AG09309 (cell line): ENCODE data around the gene SCAPER.
A peak's percentile ranks its signal among the peaks of the same experiment; 100 is the strongest.

ENCODE experiments used
- DNase-seq: peaks from one replicate; pipeline ENCODE4 v3.0.0-alpha.2; 2010; ENCODE audit warnings: low read depth
- H3K4me3 ChIP-seq: 2 replicates; pipeline ENCODE4 v1.5.1; 2011; ENCODE audit warnings: mild to moderate bottlenecking, low read depth, low read length, moderate library complexity; ENCODE audit not compliant: control insufficient read depth
- TF ChIP-seq, protein P1 (sequence below): IDR thresholded peaks from 2 replicates; pipeline ENCODE4 v1.5.1; 2011; ENCODE audit warnings: mild to moderate bottlenecking, low read depth, low read length, inconsistent platforms; ENCODE audit not compliant: insufficient read depth, control insufficient read depth; ENCODE audit errors: missing control alignments

The SCAPER gene

DNA sequence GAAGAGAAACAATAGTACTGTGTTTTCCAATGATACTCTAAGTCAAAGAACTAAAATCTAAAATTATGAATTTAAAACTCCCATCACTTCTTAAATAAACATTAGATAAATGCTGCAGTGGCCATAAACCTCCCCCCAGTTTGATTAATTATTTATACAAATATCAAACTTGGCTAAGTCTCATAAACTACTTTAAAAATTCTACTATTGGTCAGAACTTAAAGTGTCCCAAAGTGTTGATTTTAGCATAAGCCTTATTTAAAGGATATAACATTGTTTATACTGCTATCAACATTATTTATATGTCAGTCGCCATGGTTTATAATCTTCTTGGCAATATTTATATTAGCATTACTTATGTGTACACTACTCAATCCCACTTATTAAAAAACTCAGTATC, 132.4 kb downstream of the SCAPER start:
- DNase-seq = no peak
- no peak overlapping the region for H3K4me3 ChIP-seq

DNA sequence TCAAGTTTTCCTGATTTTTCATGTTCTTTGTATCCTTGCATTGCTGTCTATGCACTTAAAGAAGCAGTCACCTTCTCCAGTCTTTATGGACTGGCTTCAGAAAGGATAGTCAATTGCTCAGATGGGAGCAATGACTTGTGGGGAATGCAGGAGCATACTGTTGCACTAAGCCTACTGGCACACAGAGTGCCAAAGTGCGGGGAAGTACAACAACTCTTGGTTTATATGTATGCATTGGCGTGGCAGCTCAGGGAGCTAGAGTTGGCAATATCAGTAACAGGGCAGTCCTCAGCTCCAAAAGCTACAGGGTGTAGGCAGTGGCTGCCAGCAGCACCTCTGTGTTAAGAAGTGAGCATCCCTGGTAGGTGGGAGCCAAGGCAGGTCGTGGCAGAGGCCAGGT, 141.1 kb downstream of the SCAPER start:
- no peak overlapping the region for H3K4me3 ChIP-seq
- TF ChIP-seq, protein P1, sequence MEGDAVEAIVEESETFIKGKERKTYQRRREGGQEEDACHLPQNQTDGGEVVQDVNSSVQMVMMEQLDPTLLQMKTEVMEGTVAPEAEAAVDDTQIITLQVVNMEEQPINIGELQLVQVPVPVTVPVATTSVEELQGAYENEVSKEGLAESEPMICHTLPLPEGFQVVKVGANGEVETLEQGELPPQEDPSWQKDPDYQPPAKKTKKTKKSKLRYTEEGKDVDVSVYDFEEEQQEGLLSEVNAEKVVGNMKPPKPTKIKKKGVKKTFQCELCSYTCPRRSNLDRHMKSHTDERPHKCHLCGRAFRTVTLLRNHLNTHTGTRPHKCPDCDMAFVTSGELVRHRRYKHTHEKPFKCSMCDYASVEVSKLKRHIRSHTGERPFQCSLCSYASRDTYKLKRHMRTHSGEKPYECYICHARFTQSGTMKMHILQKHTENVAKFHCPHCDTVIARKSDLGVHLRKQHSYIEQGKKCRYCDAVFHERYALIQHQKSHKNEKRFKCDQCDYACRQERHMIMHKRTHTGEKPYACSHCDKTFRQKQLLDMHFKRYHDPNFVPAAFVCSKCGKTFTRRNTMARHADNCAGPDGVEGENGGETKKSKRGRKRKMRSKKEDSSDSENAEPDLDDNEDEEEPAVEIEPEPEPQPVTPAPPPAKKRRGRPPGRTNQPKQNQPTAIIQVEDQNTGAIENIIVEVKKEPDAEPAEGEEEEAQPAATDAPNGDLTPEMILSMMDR = no peak
- no peak for DNase-seq

More for the DNA sequence above, 132.4 kb downstream of the SCAPER start:
- TF ChIP-seq, protein P1 = no peak

DNA sequence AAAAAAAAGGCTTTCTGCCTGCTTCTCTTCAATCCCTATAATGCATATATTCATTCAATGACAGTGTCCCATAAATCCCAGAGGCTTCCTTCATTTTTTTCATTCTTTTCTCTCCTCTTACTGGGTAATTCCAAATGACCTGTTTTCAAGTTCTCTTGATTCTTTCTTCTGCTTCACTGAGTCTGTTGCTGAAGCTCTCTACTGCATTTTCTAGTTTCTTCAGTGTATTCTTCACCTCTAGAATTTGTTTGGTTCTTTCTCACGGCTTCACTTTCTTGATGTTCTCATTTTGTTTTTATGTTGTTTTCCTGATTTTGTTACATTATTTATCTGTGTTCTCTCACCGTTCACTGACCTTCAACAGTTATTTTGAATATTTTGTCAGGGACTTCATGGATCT, 141.6 kb downstream of the SCAPER start:
- no peak overlapping the region for H3K4me3 ChIP-seq
- TF ChIP-seq, protein P1 = no peak
- DNase-seq = no peak

DNA sequence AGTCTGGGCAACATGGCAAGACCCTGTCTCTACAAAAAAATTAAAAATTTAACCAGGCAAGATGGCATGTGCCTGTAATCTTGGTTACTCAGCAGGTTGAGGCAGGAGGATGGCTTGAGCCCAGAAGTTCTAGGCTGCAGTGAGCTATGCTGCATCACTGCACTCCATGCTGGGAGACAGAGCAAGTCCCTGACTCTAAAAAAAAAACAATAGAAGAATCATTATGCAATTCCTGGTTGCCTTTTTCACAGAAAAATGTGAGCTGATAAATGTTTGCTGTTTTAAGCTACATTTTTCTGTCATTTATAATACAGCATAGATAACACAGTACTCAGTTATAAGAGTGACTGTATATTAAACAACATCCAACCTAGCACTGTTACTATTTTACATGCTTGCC, 148.8 kb downstream of the SCAPER start:
- TF ChIP-seq, protein P1 = no peak
- H3K4me3 ChIP-seq = no peak overlapping the region
- DNase-seq = peak; percentile 10

DNA sequence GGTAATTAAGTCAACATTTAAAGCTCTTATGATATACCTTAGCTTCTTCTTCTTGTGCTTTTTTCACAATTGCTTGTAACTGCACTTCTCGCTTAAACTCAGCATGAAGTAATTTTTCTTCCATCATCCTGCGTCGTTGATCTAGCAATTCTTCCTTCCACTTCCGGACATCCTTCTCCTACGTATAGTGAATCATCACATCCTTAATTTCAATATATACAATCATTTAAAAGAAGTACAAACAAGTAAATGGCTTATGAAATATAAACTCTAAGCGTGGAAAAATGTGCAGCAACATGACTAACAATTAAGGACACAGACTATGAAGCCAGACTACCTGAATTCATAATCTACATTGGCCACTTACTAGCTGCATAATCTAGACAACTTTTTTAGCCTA, 151.4 kb downstream of the SCAPER start:
- no peak for DNase-seq
- TF ChIP-seq, protein P1 = no peak
- H3K4me3 ChIP-seq = no peak overlapping the region

DNA sequence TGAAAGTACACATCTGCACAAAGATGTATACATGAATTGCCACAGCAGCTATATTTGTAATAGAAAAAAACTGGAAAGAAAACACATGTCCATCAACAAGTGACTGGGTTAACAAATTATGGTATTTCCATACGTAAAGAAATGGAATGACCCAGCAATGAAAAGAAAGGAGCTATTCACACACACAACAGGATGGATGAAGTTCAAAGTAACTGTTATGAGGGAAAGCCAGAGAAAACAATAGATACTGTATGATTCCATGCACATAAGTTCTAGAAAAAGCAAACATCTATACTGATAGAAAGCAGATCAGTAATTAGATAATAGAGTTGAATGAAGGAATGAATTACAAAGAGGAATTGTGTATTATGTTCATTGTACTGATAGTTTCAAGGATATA, 152.0 kb downstream of the SCAPER start:
- TF ChIP-seq, protein P1 = no peak
- H3K4me3 ChIP-seq = no peak overlapping the region
- DNase-seq = no peak

DNA sequence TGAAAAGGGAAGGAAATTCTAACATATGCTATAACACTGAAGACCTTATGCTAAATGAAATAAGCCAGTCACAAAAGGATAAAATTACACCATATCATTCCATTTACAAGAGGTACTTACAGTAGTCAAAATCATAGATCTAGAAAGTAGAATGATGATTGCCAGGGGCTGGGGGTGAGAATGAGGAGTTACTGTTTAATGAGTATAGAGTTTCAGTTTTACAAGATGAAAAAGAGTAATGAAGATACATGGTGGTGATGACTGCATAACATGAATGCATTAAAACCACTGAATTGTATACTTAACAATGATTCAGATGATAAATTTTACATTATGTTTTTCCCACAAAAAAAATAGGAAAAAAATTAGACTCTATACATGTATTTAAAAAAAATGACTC, 152.6 kb downstream of the SCAPER start:
- DNase-seq = no peak
- TF ChIP-seq, protein P1 = no peak

More for the DNA sequence above, 152.6 kb downstream of the SCAPER start:
- H3K4me3 ChIP-seq = no peak overlapping the region
